SU-DHL-6 (cell line): ENCODE results near the gene STK32A.

Experiments used
- H2AFZ ChIP-seq: fragments of 200-600 bp; sonication (generic); 2 replicates; pipeline ENCODE4 v1.6.1; 2014; ENCODE audit warnings: low read depth, mild to moderate bottlenecking, moderate library complexity, mixed read lengths, antibody characterized with exemption, low read length; ENCODE audit not compliant: severe bottlenecking
- H3F3A ChIP-seq: fragments of 200-600 bp; shearing (Covaris generic); 2 replicates; pipeline ENCODE4 v1.6.0; 2016; ENCODE audit warnings: antibody characterized with exemption, mild to moderate bottlenecking; ENCODE audit not compliant: insufficient read depth
- H3K27ac ChIP-seq: fragments of 200-600 bp; sonication (generic); 2 replicates; pipeline ENCODE4 v1.5.1; 2016; ENCODE audit warnings: low read depth, mild to moderate bottlenecking, low read length, moderate library complexity, mixed read lengths
- H3K27me3 ChIP-seq: fragments of 200-600 bp; sonication (generic), shearing (Covaris generic); 2 replicates; pipeline ENCODE4 v1.6.0; 2014; ENCODE audit warnings: mild to moderate bottlenecking, low read length
- H3K36me3 ChIP-seq: fragments of 200-600 bp; sonication (generic); 2 replicates; pipeline ENCODE4 v1.6.1; 2014; ENCODE audit warnings: mild to moderate bottlenecking, low read length, mixed read lengths
- H3K4me2 ChIP-seq: fragments of 300-600, 200-600 bp; shearing (Covaris generic), sonication (generic); 2 replicates; pipeline ENCODE4 v1.6.0; 2014; ENCODE audit warnings: low read length, low read depth, mild to moderate bottlenecking; ENCODE audit not compliant: poor library complexity, severe bottlenecking
- H3K4me3 ChIP-seq: fragments of 200-600 bp; sonication (generic); 2 replicates; pipeline ENCODE4 v1.5.1; 2014; ENCODE audit warnings: antibody characterized with exemption, low read length, mild to moderate bottlenecking, mixed read lengths; ENCODE audit not compliant: insufficient read depth, poor library complexity, severe bottlenecking
- H3K79me2 ChIP-seq: fragments of 200-600 bp; sonication (generic); 2 replicates; pipeline ENCODE4 v1.6.1; 2014; ENCODE audit warnings: mild to moderate bottlenecking, low read length, moderate library complexity; ENCODE audit not compliant: insufficient read depth
- H3K9ac ChIP-seq: fragments of 200-600 bp; sonication (generic); 2 replicates; pipeline ENCODE4 v1.7.0; 2014; ENCODE audit warnings: mild to moderate bottlenecking, low read length
- H3K9me2 ChIP-seq: fragments of 200-600 bp; sonication (generic); replicated peaks from 2 replicates; pipeline ENCODE4 v1.6.1; 2014; ENCODE audit warnings: low read length; ENCODE audit not compliant: insufficient read depth
- H3K9me3 ChIP-seq: fragments of 200-600 bp; sonication (generic); 2 replicates; pipeline ENCODE4 v1.6.1; 2014; ENCODE audit warnings: low read length, mixed read lengths; ENCODE audit not compliant: insufficient read depth
- H4K20me1 ChIP-seq: fragments of 200-600 bp; sonication (generic); 2 replicates; pipeline ENCODE4 v1.6.1; 2014; ENCODE audit warnings: low read depth, mild to moderate bottlenecking, antibody characterized with exemption, low read length, moderate library complexity, mixed read lengths
- CTCF ChIP-seq: fragments of 200-600 bp; sonication (generic); IDR thresholded peaks from one replicate; pipeline ENCODE4 v1.5.1; 2017; ENCODE audit warnings: antibody characterized with exemption, mild to moderate bottlenecking, low read length, moderate library complexity; ENCODE audit not compliant: insufficient read depth, poor library complexity, severe bottlenecking
- EZH2phosphoT487 ChIP-seq: fragments of 200-600 bp; sonication (generic), shearing (Covaris generic); conservative IDR thresholded peaks from 2 replicates; pipeline ENCODE4 v1.6.1; 2018; ENCODE audit warnings: mild to moderate bottlenecking, antibody characterized with exemption, low read length, moderate library complexity, mixed read lengths

Gene STK32A

GRCh38 chr5:147437161-147437596 is 202.4 kb downstream of the STK32A start:
- TF ChIP-seq EZH2phosphoT487 (no peak), CTCF (no peak)
- H3K79me2 ChIP-seq, result no peaks in the 10 kb centered on the region

More at GRCh38 chr5:147437161-147437596, 202.4 kb downstream of the STK32A start:
- Histone ChIP-seq H3K4me3 (no peak overlapping the region), H3F3A (no peaks in the 10 kb centered on the region), H3K9ac (no peak overlapping the region), H3K9me2 (no peaks in the 10 kb centered on the region), H3K27ac (no peak overlapping the region), H4K20me1 (no peaks in the 10 kb centered on the region), H3K4me2 (no peak overlapping the region), H3K36me3 (no peaks in the 10 kb centered on the region), H3K9me3 (no peaks in the 10 kb centered on the region), H3K27me3 (peaks cover 4% of the 10 kb centered on the region; the same call in 1 of the 2 replicates), H2AFZ (no peak overlapping the region)
